H9 (cell line): ENCODE measurements around the gene PDE4C. TPM values are rescaled to one million over a fixed set of nuclear protein-coding genes. Genes with fewer than 3 reads are reported as not detected.

Source experiments
- DNase-seq: peaks from one replicate; pipeline ENCODE4 v3.0.0-alpha.2; 2017
- H2AFZ ChIP-seq: one replicate; pipeline ENCODE4 v1.6.1; 2013; ENCODE audit warnings: mild to moderate bottlenecking, low read length, control low read depth, moderate library complexity
- H2AK5ac ChIP-seq: 2 replicates; pipeline ENCODE4 v1.6.1; 2013; ENCODE audit warnings: low read length, control low read depth, mixed read lengths; ENCODE audit not compliant: insufficient read length
- H2BK120ac ChIP-seq: one replicate; pipeline ENCODE4 v1.6.1; 2013; ENCODE audit warnings: low read depth, mild to moderate bottlenecking, low read length, control low read depth, inconsistent platforms; ENCODE audit not compliant: poor library complexity, severe bottlenecking
- H2BK12ac ChIP-seq: 2 replicates; pipeline ENCODE4 v1.6.1; 2013; ENCODE audit warnings: low read length, control low read depth, mixed read lengths, low read depth; ENCODE audit not compliant: insufficient read length
- H2BK15ac ChIP-seq: 2 replicates; pipeline ENCODE4 v1.6.1; 2013; ENCODE audit warnings: low read depth, low read length, control low read depth
- H2BK20ac ChIP-seq: one replicate; pipeline ENCODE4 v1.6.1; 2013; ENCODE audit warnings: low read depth, mild to moderate bottlenecking, low read length, control low read depth, inconsistent platforms; ENCODE audit not compliant: poor library complexity, severe bottlenecking
- H2BK5ac ChIP-seq: 2 replicates; pipeline ENCODE4 v1.6.1; 2013; ENCODE audit warnings: low read length, control low read depth, mixed read lengths; ENCODE audit not compliant: insufficient read length
- H3K14ac ChIP-seq: 2 replicates; pipeline ENCODE4 v1.6.1; 2013; ENCODE audit warnings: low read length, control low read depth; ENCODE audit not compliant: insufficient read depth
- H3K18ac ChIP-seq: 2 replicates; pipeline ENCODE4 v1.6.1; 2013; ENCODE audit warnings: low read depth, mild to moderate bottlenecking, mixed read lengths, low read length, control low read depth; ENCODE audit not compliant: insufficient read length
- H3K23ac ChIP-seq: 2 replicates; pipeline ENCODE4 v1.6.1; 2013; ENCODE audit warnings: low read length, control low read depth, mixed read lengths, low read depth; ENCODE audit not compliant: insufficient read length
- H3K23me2 ChIP-seq: 2 replicates; pipeline ENCODE4 v1.6.1; 2013; ENCODE audit warnings: low read depth, mild to moderate bottlenecking, mixed read lengths, low read length, control low read depth; ENCODE audit not compliant: insufficient read length, poor library complexity, severe bottlenecking
- H3K27ac ChIP-seq: 2 replicates; pipeline ENCODE4 v1.5.1; 2013; ENCODE audit warnings: low read length, control low read depth, mixed read lengths, low read depth; ENCODE audit not compliant: insufficient read length
- H3K27me3 ChIP-seq: 2 replicates; pipeline ENCODE4 v1.6.1; 2013; ENCODE audit warnings: low read length, control low read depth, inconsistent platforms; ENCODE audit not compliant: insufficient read depth
- H3K4ac ChIP-seq: 2 replicates; pipeline ENCODE4 v1.6.1; 2013; ENCODE audit warnings: low read depth, mild to moderate bottlenecking, control low read depth, inconsistent platforms, low read length, moderate library complexity
- H3K4me1 ChIP-seq: 2 replicates; pipeline ENCODE4 v1.6.1; 2013; ENCODE audit warnings: low read length, control low read depth, inconsistent platforms; ENCODE audit not compliant: insufficient read depth
- H3K4me2 ChIP-seq: 2 replicates; pipeline ENCODE4 v1.6.1; 2013; ENCODE audit warnings: low read length, control low read depth, mixed read lengths; ENCODE audit not compliant: insufficient read length, insufficient read depth
- H3K56ac ChIP-seq: 2 replicates; pipeline ENCODE4 v1.6.1; 2013; ENCODE audit warnings: low read depth, mild to moderate bottlenecking, mixed read lengths, low read length, control low read depth; ENCODE audit not compliant: insufficient read length
- H3K79me1 ChIP-seq: 2 replicates; pipeline ENCODE4 v1.6.1; 2013; ENCODE audit warnings: low read depth, mild to moderate bottlenecking, moderate library complexity, low read length, control low read depth, inconsistent platforms; ENCODE audit not compliant: insufficient read depth, poor library complexity, severe bottlenecking
- H3K79me2 ChIP-seq: 2 replicates; pipeline ENCODE4 v1.6.1; 2013; ENCODE audit warnings: low read length, control low read depth, inconsistent platforms; ENCODE audit not compliant: insufficient read depth
- H3K9ac ChIP-seq: 2 replicates; pipeline ENCODE4 v1.6.1; 2013; ENCODE audit warnings: low read length, control low read depth, mixed read lengths; ENCODE audit not compliant: insufficient read length; ENCODE audit errors: extremely low read depth
- H3K9me3 ChIP-seq: one replicate; pipeline ENCODE4 v1.6.1; 2013; ENCODE audit warnings: low read depth, low read length, inconsistent platforms; ENCODE audit not compliant: control insufficient read depth
- H3T11ph ChIP-seq: one replicate; pipeline ENCODE4 v1.6.1; 2013; ENCODE audit warnings: mild to moderate bottlenecking, low read length, control low read depth, inconsistent platforms
- H4K20me1 ChIP-seq: one replicate; pipeline ENCODE4 v1.6.1; 2013; ENCODE audit not compliant: control insufficient read depth, insufficient read length, insufficient read depth
- H4K5ac ChIP-seq: 2 replicates; pipeline ENCODE4 v1.6.1; 2013; ENCODE audit warnings: low read depth, mild to moderate bottlenecking, mixed read lengths, low read length, control low read depth; ENCODE audit not compliant: insufficient read length
- H4K8ac ChIP-seq: replicated peaks from 2 replicates; pipeline ENCODE4 v1.6.1; 2013; ENCODE audit warnings: low read length, control low read depth, mixed read lengths, low read depth; ENCODE audit not compliant: insufficient read length
- H4K91ac ChIP-seq: 2 replicates; pipeline ENCODE4 v1.6.1; 2013; ENCODE audit warnings: low read depth, mild to moderate bottlenecking, moderate library complexity, mixed read lengths, low read length, control low read depth; ENCODE audit not compliant: insufficient read length
- H3K27ac Mint-ChIP-seq, 3 experiments: 2 replicates in 2 of 3; 3 replicates in 1 of 3; pipeline ENCODE4 v1.8.0; 2020 to 2021; ENCODE audit warnings: mixed read lengths in 3 of 3, mild to moderate bottlenecking in 1 of 3, moderate library complexity in 1 of 3
- H3K27me3 Mint-ChIP-seq: 2 replicates; pipeline ENCODE4 v1.8.0; 2021; ENCODE audit warnings: low read depth, mild to moderate bottlenecking, moderate library complexity, mixed read lengths
- H3K36me3 Mint-ChIP-seq, 3 experiments: 2 replicates in 2 of 3; 3 replicates in 1 of 3; pipeline ENCODE4 v1.8.0; 2020 to 2021; ENCODE audit warnings: low read depth in 3 of 3, mixed read lengths in 3 of 3; ENCODE audit not compliant: insufficient read depth in 1 of 3
- H3K4me1 Mint-ChIP-seq, 2 experiments: 2 replicates each; pipeline ENCODE4 v1.8.0; 2020; ENCODE audit warnings: mixed read lengths in 2 of 2
- H3K4me3 Mint-ChIP-seq, 2 experiments: 2 replicates in 1 of 2; 3 replicates in 1 of 2; pipeline ENCODE4 v1.8.0; 2020 to 2021; ENCODE audit warnings: mild to moderate bottlenecking in 2 of 2, mixed read lengths in 2 of 2, moderate library complexity in 1 of 2
- H3K9me3 Mint-ChIP-seq, 2 experiments: 2 replicates in 1 of 2; 3 replicates in 1 of 2; pipeline ENCODE4 v1.8.0; 2020; ENCODE audit warnings: mild to moderate bottlenecking in 2 of 2, mixed read lengths in 2 of 2, moderate library complexity in 1 of 2
- WGBS: extraction: QIAGEN DNeasy Blood & Tissue Kit; methylation state at CpG from one replicate; pipeline ENCODE4 v1.1.7; 2013; ENCODE audit warnings: missing lambda C conversion rate, low lambda C conversion rate, mixed read lengths; ENCODE audit not compliant: insufficient read length; ENCODE audit errors: extremely low coverage; 5-methylcytosine and 5-hydroxymethylcytosine counted together
- total RNA-seq: library from RNA; stranded (reverse); gene quantifications from 2 replicates; pipeline ENCODE4 v1.2.1, GENCODE V29; 2021
- TF ChIP-seq, protein P1 (sequence below): fragments of 200-600 bp; sonication (generic); conservative IDR thresholded peaks from 3 replicates; pipeline ENCODE4 v1.8.0; 2021; ENCODE audit warnings: antibody characterized with exemption, mild to moderate bottlenecking

Gene PDE4C
- total RNA-seq, 1 experiment from 2014 or later: 1.8 TPM

DNA sequence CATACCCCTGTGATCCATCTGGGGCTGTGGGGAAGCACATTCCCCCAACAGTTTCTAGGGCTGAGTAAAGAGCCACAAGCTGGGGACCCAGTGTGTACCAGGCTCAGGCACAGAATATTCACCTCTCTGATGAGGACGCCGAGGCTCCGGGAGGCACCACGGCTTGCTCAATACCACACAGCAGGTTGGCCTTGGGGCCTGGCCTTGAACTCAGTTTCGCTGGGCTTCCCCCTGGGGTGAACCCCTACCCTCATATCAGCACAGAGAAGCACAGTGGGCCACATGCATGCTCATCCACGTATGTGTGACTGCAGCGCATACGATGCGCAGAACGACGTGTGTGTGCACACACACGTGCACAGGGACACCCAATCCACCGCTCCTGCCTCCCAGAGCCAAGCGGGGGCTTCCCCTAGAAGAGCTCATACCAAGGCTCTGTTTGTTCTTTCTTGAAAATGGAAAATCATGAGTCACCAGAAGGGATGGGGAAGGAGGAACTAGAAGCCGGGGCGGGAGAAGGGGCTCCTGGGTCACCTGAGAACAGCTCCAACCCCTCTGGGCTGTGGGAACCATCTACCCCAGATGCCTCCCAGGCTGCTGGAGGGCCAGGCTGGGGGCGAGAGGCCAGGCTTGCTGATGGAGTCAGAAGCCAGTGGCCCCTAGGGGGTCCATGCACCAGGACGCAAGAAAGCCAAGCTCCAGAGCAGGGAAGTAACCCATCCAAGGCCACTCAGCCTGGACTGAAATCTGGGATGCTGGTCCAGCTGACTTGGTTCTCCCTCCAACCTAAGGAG, 4.9 kb upstream of the PDE4C start:
- H3K27ac Mint-ChIP-seq: peak overlapping the region in 2 of 3 experiments; percentile 71 to 82; a peak in 2 of 7 replicates
- H4K20me1 ChIP-seq: no peaks in the 10 kb centered on the region
- H3K56ac ChIP-seq: no peak overlapping the region
- no peaks in the 10 kb centered on the region for H3K36me3 Mint-ChIP-seq
- H4K91ac ChIP-seq: no peak overlapping the region
- no peak overlapping the region for H2BK120ac ChIP-seq
- H3K9me3 Mint-ChIP-seq: peaks cover 0 to 6% of the 10 kb centered on the region in 2 experiments; a peak in 2 of 5 replicates
- H3K23ac ChIP-seq: no peak overlapping the region
- no peaks in the 10 kb centered on the region for H3K79me2 ChIP-seq
- H3K4me3 Mint-ChIP-seq: peak overlapping the region in 1 of 2 experiments; percentile 19; a peak in 1 of 5 replicates
- no peak overlapping the region for H4K8ac ChIP-seq
- no peak overlapping the region for H3K27ac ChIP-seq
- H2BK5ac ChIP-seq: no peak overlapping the region
- H3T11ph ChIP-seq: no peak overlapping the region
- H2BK12ac ChIP-seq: no peak overlapping the region
- H3K79me1 ChIP-seq: no peaks in the 10 kb centered on the region
- no peak overlapping the region for H2AFZ ChIP-seq
- no CpG with 5 or more reads among the region's 18 CpGs for WGBS
- H2BK15ac ChIP-seq: no peak overlapping the region
- H3K23me2 ChIP-seq: peaks cover 16% of the 10 kb centered on the region
- H3K14ac ChIP-seq: no peak overlapping the region
- H3K27me3 Mint-ChIP-seq: peaks cover 44% of the 10 kb centered on the region
- H3K9me3 ChIP-seq: no peaks in the 10 kb centered on the region
- H3K4me1 ChIP-seq: no peaks in the 10 kb centered on the region; the same call in 1 of the 2 replicates
- H4K5ac ChIP-seq: no peak overlapping the region
- H3K4me1 Mint-ChIP-seq: peaks cover 32 to 36% of the 10 kb centered on the region in 2 experiments
- no peak overlapping the region for H3K4ac ChIP-seq
- TF ChIP-seq, protein P1, sequence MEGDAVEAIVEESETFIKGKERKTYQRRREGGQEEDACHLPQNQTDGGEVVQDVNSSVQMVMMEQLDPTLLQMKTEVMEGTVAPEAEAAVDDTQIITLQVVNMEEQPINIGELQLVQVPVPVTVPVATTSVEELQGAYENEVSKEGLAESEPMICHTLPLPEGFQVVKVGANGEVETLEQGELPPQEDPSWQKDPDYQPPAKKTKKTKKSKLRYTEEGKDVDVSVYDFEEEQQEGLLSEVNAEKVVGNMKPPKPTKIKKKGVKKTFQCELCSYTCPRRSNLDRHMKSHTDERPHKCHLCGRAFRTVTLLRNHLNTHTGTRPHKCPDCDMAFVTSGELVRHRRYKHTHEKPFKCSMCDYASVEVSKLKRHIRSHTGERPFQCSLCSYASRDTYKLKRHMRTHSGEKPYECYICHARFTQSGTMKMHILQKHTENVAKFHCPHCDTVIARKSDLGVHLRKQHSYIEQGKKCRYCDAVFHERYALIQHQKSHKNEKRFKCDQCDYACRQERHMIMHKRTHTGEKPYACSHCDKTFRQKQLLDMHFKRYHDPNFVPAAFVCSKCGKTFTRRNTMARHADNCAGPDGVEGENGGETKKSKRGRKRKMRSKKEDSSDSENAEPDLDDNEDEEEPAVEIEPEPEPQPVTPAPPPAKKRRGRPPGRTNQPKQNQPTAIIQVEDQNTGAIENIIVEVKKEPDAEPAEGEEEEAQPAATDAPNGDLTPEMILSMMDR: no peak
- no peak overlapping the region for H3K9ac ChIP-seq
- no peak for DNase-seq
- no peak overlapping the region for H3K18ac ChIP-seq
- H2BK20ac ChIP-seq: no peak overlapping the region
- H2AK5ac ChIP-seq: no peak overlapping the region
- H3K27me3 ChIP-seq: no peaks in the 10 kb centered on the region
- H3K4me2 ChIP-seq: no peak overlapping the region
